ENCODE measurements around the gene EHMT2.

Gene EHMT2

DNA sequence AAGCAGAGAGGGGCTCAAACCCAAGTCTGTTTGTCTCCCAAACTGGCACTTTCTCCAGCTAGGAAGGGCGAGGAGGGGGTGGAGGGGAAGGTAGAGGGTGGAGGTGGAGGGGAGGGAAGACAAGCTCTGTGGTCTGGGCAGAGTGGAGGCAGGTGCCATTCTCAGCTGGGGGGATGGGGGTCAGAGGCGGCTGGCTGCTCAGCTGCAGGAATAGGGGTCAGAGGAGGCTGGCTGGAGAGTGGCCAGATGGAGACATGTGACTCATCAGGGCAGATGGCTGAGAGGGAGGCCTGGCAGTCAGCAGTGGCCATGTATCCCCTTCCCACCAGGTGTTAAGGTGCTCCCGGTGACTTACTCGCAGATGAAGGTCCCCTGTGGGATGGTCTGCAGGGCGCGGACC, 15.2 kb downstream of the EHMT2 start:
- no peak overlapping the region for H3K4me3 ChIP-seq (replicated peaks; ENCODE audit: low read depth, low read length)
- no peak for TF ChIP-seq CTCF (IDR thresholded peaks at IDR 0.05; ENCODE audit: low read length, missing control alignments)
- peak; percentile 21 for DNase-seq (ENCODE audit: low read depth)

DNA sequence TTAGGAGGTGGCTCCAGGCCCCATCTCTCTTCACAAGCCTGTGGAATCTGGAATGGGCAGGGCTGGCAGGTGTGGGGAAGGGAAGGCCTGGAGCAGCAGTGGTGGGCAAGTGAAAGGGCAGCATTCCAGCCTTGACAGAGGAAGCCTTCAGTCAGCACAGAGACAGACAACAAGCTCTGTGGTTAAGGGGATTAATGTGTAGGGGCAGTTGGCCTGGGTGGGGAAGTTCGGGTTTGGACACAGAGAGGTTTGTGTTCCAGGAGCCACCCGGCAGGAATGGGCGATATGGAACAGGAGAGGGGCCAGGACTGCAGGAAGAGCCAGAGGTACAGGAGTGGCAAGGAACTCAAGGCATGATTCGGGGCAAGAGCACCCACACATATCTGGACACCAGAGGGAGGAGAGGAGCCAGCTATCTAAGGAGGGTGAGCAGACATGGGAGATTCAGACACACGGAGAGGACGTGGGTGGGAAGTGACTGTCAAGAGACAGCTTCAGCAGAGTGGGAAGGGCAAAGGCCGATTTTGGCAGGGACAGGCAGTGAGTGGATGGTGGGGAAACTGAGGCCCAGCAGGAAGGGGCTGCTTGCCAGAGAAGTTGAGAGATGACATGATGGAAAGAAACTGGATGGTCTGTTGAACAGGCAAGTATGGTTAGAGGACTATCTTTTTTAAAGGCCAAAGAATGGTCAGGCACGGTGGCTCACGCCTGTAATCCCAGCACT, 16.2 kb downstream of the EHMT2 start:
- no peak overlapping the region for H3K4me3 ChIP-seq (replicated peaks; ENCODE audit: low read depth, low read length)
- no peak for TF ChIP-seq CTCF (IDR thresholded peaks at IDR 0.05; ENCODE audit: low read length, missing control alignments)
- no peak for DNase-seq (ENCODE audit: low read depth)

DNA sequence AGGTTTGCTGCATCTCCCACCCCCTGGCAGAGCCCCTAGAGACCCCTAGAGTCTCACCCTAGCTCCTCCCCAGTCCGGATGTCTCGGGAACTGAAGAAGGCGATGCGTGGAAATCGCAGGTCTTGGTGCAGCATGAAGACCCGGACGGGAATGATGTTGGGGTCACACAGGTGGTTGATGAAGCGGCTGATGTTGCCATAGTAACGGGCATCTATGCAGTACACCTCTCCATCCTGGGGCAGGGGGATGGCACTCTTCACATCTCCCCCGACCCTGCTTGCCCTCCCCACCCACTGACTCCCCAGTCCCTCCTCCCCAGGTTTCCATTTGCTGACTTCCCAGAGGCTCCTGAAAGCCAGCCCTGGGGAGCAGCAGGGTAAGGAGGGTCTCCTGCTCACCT, 16.9 kb downstream of the EHMT2 start:
- no peak overlapping the region for H3K4me3 ChIP-seq (replicated peaks; ENCODE audit: low read depth, low read length)
- DNase-seq (ENCODE audit: low read depth), result no peak
- no peak for TF ChIP-seq CTCF (IDR thresholded peaks at IDR 0.05; ENCODE audit: low read length, missing control alignments)

- DNase-seq (ENCODE audit: low read depth), result no peak
- no peak for TF ChIP-seq CTCF (IDR thresholded peaks at IDR 0.05; ENCODE audit: low read length, missing control alignments)
- no peak overlapping the region for H3K4me3 ChIP-seq (replicated peaks; ENCODE audit: low read depth, low read length)
Observed at GRCh38 chr6:31879901-31880300, 17.6 kb downstream of the EHMT2 start.

- H3K4me3 ChIP-seq (replicated peaks; ENCODE audit: low read depth, low read length), result no peak overlapping the region
- no peak for TF ChIP-seq CTCF (IDR thresholded peaks at IDR 0.05; ENCODE audit: low read length, missing control alignments)
- no peak for DNase-seq (ENCODE audit: low read depth)
Observed at GRCh38 chr6:31879143-31879542, 18.4 kb downstream of the EHMT2 start.

DNA sequence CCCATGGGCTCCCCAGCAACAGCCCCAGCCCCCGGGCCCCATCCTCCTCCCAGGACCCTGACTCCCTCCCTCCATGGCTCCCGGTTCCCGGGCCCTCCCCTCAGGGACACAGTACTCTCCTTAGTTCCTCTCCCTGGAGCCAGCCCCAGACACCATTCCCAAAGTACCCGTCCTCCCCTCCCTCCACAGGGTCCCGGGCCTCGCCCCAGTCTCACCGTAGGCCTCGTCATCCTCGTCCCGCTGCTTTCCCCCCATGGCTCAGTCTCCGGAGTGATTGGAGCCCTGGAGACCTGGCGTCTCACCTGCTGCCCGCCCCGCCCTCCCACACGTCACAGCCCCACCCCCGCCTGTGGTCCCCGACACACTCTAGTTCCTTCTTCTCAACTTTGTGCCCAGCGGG, 18.8 kb downstream of the EHMT2 start, which contains the start of gene SLC44A4:
Gene SLC44A4 (minus strand): TSS at position 272 of the 400 bp plus-strand sequence. CDS start 17 bp downstream, at position 255.
- H3K4me3 ChIP-seq (replicated peaks; ENCODE audit: low read depth, low read length), result no peak within 1 kb of the TSS
- no peak for TF ChIP-seq CTCF (IDR thresholded peaks at IDR 0.05; ENCODE audit: low read length, missing control alignments)

GRCh38 chr6:31878222-31878621, 19.3 kb downstream of the EHMT2 start:
- H3K4me3 ChIP-seq (replicated peaks; ENCODE audit: low read depth, low read length), result no peak overlapping the region
- no peak for DNase-seq (ENCODE audit: low read depth)
- TF ChIP-seq CTCF (IDR thresholded peaks at IDR 0.05; ENCODE audit: low read length, missing control alignments), result no peak

More for the DNA sequence above, 18.8 kb downstream of the EHMT2 start, which contains the start of gene SLC44A4:
- DNase-seq (ENCODE audit: low read depth), result no peak

Measured in fibroblast of pulmonary artery (primary cell).